Body of pancreas (tissue), 4 donors: Measurements from ENCODE around the gene LAMB3. TPM values are rescaled to one million over a fixed set of nuclear protein-coding genes. Genes with fewer than 3 reads are reported as not detected.

Source experiments
- ATAC-seq: fragments of 150-250 bp; one replicate; pipeline ENCODE4 v1.9.1; 2016
- DNase-seq, 4 donors: peaks; one replicate each; pipeline ENCODE4 v3.0.0-alpha.2; 2019
- H3K27ac ChIP-seq, 4 donors: fragments of 200-600 bp; sonication (generic); 1 replicate in 3 of 4; 2 replicates in 1 of 4; pipeline versions ENCODE4 v1.5.1 to v1.6.1; 2016 to 2019; ENCODE audit warnings: mild to moderate bottlenecking in 1 of 4, mixed read lengths in 1 of 4, moderate library complexity in 1 of 4
- H3K27me3 ChIP-seq, 2 donors: fragments of 200-600 bp; sonication (generic); one replicate each; pipeline ENCODE4 v1.6.0; 2016; ENCODE audit warnings: mild to moderate bottlenecking in 1 of 2
- H3K36me3 ChIP-seq, 2 donors: fragments of 200-600 bp; sonication (generic); replicated peaks in 1 of 2; 2 replicates each; pipeline ENCODE4 v1.5.1; 2016; ENCODE audit warnings: low read depth in 2 of 2; ENCODE audit not compliant: insufficient read depth in 1 of 2
- H3K4me1 ChIP-seq: fragments of 200-600 bp; sonication (generic); one replicate; pipeline ENCODE4 v1.6.0; 2016
- H3K4me3 ChIP-seq, 2 donors: fragments of 200-600 bp; sonication (generic); 1 replicate in 1 of 2; 2 replicates in 1 of 2; pipeline ENCODE4 v1.5.1; 2016 to 2019
- H3K9me3 ChIP-seq, 3 donors: fragments of 200-600 bp; sonication (generic); 1 replicate in 2 of 3; 2 replicates in 1 of 3; pipeline ENCODE4 v1.5.1; 2016
- POLR2A ChIP-seq, 3 donors: fragments of 450-650 bp; IDR thresholded peaks; one replicate each; pipeline ENCODE4 v1.6.1; 2016; ENCODE audit warnings: antibody characterized with exemption in 3 of 3, mild to moderate bottlenecking in 2 of 3
- WGBS, 2 donors: methylation state at CpG; one replicate each; pipeline ENCODE4 v1.1.5; 2017; 5-methylcytosine and 5-hydroxymethylcytosine counted together
- intact Hi-C: fragments of 100-400 bp; cut with DNase I; formaldehyde crosslinking; loops from one replicate; pipeline ENCODE4 v1.15.1; 2023
- total RNA-seq, 2 donors: library from RNA; depleted of rRNA; stranded (reverse); fragments of >200 nt; gene quantifications; one replicate each; pipeline ENCODE4 v1.1.0, GENCODE V29; 2016
- TF ChIP-seq, protein P1 (sequence below), 7 experiments: fragments of 450-650 bp in 4 of 7; fragments of 200-600 bp in 3 of 7; sonication (generic) in 3 of 7; IDR thresholded peaks; one replicate each; pipeline ENCODE4 v1.5.1; 2016 to 2019; ENCODE audit warnings: antibody characterized with exemption in 7 of 7

Gene LAMB3
- total RNA-seq, 2 donors from 2014 or later, result 5.3 to 7.3 TPM

DNA sequence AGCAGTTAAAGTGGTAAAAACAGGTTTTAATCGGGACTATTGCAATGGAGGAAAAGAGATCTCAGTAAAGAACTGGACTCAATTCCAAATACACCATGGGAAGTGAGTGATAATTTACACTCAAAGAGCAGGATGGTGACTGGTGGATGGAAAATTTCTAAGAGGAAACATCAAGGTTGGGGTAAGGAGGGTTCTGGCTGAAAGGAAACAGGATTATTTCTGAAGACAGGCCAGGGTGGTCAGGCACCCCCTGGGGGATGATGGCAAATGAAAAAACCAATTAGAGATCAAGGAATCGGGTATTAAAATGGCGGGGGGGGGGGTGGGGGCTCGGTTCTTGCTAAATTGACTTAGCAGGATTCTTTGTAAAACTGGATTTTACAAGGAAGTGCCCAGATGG lies 40.1 kb upstream of the LAMB3 start:
- no peak for DNase-seq
- intact Hi-C loops, result loop anchor here (5.0 kb wide), 1 partner anchor 115 kb away; no protein-coding TSS in a partner anchor
- Histone ChIP-seq H3K27ac (no peak overlapping the region), H3K9me3 (no peaks in the 10 kb centered on the region), H3K4me3 (no peak overlapping the region), H3K36me3 (no peaks in the 10 kb centered on the region), H3K4me1 (peaks cover 6% of the 10 kb centered on the region), H3K27me3 (no peaks in the 10 kb centered on the region)
- 38 to 42% methylated on average over 4 of the region's 4 CpGs for WGBS, 2 donors
- no peak for ATAC-seq
- no peak for TF ChIP-seq POLR2A (IDR thresholded peaks at IDR 0.05)
- TF ChIP-seq, protein P1, sequence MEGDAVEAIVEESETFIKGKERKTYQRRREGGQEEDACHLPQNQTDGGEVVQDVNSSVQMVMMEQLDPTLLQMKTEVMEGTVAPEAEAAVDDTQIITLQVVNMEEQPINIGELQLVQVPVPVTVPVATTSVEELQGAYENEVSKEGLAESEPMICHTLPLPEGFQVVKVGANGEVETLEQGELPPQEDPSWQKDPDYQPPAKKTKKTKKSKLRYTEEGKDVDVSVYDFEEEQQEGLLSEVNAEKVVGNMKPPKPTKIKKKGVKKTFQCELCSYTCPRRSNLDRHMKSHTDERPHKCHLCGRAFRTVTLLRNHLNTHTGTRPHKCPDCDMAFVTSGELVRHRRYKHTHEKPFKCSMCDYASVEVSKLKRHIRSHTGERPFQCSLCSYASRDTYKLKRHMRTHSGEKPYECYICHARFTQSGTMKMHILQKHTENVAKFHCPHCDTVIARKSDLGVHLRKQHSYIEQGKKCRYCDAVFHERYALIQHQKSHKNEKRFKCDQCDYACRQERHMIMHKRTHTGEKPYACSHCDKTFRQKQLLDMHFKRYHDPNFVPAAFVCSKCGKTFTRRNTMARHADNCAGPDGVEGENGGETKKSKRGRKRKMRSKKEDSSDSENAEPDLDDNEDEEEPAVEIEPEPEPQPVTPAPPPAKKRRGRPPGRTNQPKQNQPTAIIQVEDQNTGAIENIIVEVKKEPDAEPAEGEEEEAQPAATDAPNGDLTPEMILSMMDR (IDR thresholded peaks at IDR 0.05), result no peak

- DNase-seq (no peak), ATAC-seq (no peak)
- intact Hi-C loops, result loop anchor here (5.0 kb wide), 1 partner anchor 114 kb away; no protein-coding TSS in a partner anchor
- 52 to 59% methylated on average over 3 of the region's 3 CpGs for WGBS, 2 donors
- Histone ChIP-seq H3K4me1 (no peaks in the 10 kb centered on the region), H3K36me3 (no peaks in the 10 kb centered on the region), H3K4me3 (no peak overlapping the region), H3K27ac (no peak overlapping the region), H3K27me3 (no peaks in the 10 kb centered on the region), H3K9me3 (no peaks in the 10 kb centered on the region)
- TF ChIP-seq, protein P1 (IDR thresholded peaks at IDR 0.05), result no peak
- TF ChIP-seq POLR2A (IDR thresholded peaks at IDR 0.05), result no peak
These were observed 39.0 kb upstream of the LAMB3 start for GRCh38 chr1:209691237-209691636.

- 58 to 65% methylated on average over 4 of the region's 4 CpGs for WGBS, 2 donors
- no peak overlapping the region for H3K4me3 ChIP-seq
- H3K36me3 ChIP-seq, result no peaks in the 10 kb centered on the region
- H3K27me3 ChIP-seq, result no peaks in the 10 kb centered on the region
- ATAC-seq (no peak), DNase-seq (peak; percentile 29 to 74 (median 57))
- no peaks in the 10 kb centered on the region for H3K4me1 ChIP-seq
- H3K27ac ChIP-seq, result no peak overlapping the region
- no peaks in the 10 kb centered on the region for H3K9me3 ChIP-seq
- TF ChIP-seq, protein P1 (IDR thresholded peaks at IDR 0.05), result no peak
- TF ChIP-seq POLR2A (IDR thresholded peaks at IDR 0.05), result no peak
- intact Hi-C loops, result no loop called here
These were observed 37.3 kb upstream of the LAMB3 start for GRCh38 chr1:209689477-209689876.

DNA sequence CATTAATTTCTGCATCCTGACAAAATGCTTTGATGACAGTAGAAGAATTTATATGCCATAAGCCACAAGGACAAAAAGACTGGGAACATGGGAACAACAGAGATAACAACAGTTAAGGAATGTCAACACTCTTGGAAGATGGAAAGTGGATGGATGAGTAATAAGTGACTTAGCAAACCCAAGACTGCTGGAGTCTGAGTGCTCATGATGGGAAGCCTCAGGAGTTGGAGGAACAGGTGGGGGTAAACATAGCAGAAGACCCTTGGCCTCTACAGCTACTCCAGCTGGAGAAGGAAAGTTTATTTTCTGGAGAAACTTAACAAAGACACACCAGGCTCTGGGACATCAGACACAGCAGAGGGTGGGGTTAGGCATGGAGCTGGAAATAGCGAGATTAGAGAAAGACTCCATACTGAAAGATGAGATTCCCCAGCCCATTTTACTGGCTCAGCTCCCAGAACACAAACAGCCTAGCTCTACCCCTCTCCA lies 36.6 kb upstream of the LAMB3 start:
- ATAC-seq (no peak), DNase-seq (no peak)
- Histone ChIP-seq H3K27ac (no peak overlapping the region), H3K4me1 (no peaks in the 10 kb centered on the region), H3K9me3 (no peaks in the 10 kb centered on the region), H3K27me3 (no peaks in the 10 kb centered on the region), H3K4me3 (no peak overlapping the region), H3K36me3 (no peaks in the 10 kb centered on the region)
- intact Hi-C loops, result no loop called here
- TF ChIP-seq, protein P1 (IDR thresholded peaks at IDR 0.05), result no peak
- TF ChIP-seq POLR2A (IDR thresholded peaks at IDR 0.05), result no peak
- 80 to 100% methylated on average over 1 of the region's 1 CpG for whole genome bisulfite sequencing, 2 donors

- Histone ChIP-seq H3K36me3 (no peaks in the 10 kb centered on the region), H3K4me1 (no peaks in the 10 kb centered on the region), H3K9me3 (no peaks in the 10 kb centered on the region), H3K27ac (no peak overlapping the region), H3K27me3 (no peaks in the 10 kb centered on the region), H3K4me3 (no peak overlapping the region)
- DNase-seq (no peak), ATAC-seq (no peak)
- TF ChIP-seq, protein P1 (IDR thresholded peaks at IDR 0.05), result no peak
- no peak for TF ChIP-seq POLR2A (IDR thresholded peaks at IDR 0.05)
- intact Hi-C loops, result no loop called here
- WGBS, 2 donors, result 78 to 87% methylated on average over 4 of the region's 4 CpGs
These were observed 34.1 kb upstream of the LAMB3 start for GRCh38 chr1:209686322-209686721.
